Upper lobe of right lung (tissue), 1 donor: Measurements from ENCODE around the gene IGF1R. TPM values are rescaled to one million over a fixed set of nuclear protein-coding genes. Genes with fewer than 3 reads are reported as not detected.

Experiments used
- ATAC-seq: fragments of 200-7000 bp; cut with Tn5 transposase; one replicate; pipeline ENCODE4 v1.9.1; 2020; ENCODE audit warnings: mild to moderate bottlenecking, moderate library complexity
- DNase-seq: peaks from one replicate; pipeline ENCODE4 v3.0.0-alpha.2; 2020
- H3K27ac ChIP-seq: fragments of 200-600 bp; one replicate; pipeline ENCODE4 v1.8.0; 2022
- H3K27me3 ChIP-seq: fragments of 200-600 bp; one replicate; pipeline ENCODE4 v1.8.0; 2022; ENCODE audit warnings: mild to moderate bottlenecking
- H3K36me3 ChIP-seq: fragments of 200-600 bp; one replicate; pipeline ENCODE4 v1.8.0; 2022
- H3K4me1 ChIP-seq: fragments of 200-600 bp; one replicate; pipeline ENCODE4 v1.8.0; 2022
- H3K4me3 ChIP-seq: fragments of 200-600 bp; one replicate; pipeline ENCODE4 v1.8.0; 2022; ENCODE audit warnings: mild to moderate bottlenecking
- H3K9me3 ChIP-seq: fragments of 200-600 bp; one replicate; pipeline ENCODE4 v1.8.0; 2022
- intact Hi-C: fragments of 100-400 bp; cut with DNase I; formaldehyde crosslinking; loops from one replicate; pipeline ENCODE4 v1.11.0; 2022
- total RNA-seq: library from RNA; stranded (reverse); fragmentation: NEBNext Ultra II Directional; extraction: Animal tissue kit (Norgen Biotek cat#: 25700); gene quantifications from one replicate; pipeline ENCODE4 v1.2.1, GENCODE V29; 2021
- TF ChIP-seq, protein P1 (sequence below): fragments of 200-600 bp; IDR thresholded peaks from one replicate; pipeline ENCODE4 v1.8.0; 2022; ENCODE audit warnings: antibody characterized with exemption
- donor health status: DM: no; HTN: yes; CAD: no; lungs with severe emphysema.

IGF1R gene
- total RNA-seq, 1 donor from 2014 or later: 40.0 TPM

DNA sequence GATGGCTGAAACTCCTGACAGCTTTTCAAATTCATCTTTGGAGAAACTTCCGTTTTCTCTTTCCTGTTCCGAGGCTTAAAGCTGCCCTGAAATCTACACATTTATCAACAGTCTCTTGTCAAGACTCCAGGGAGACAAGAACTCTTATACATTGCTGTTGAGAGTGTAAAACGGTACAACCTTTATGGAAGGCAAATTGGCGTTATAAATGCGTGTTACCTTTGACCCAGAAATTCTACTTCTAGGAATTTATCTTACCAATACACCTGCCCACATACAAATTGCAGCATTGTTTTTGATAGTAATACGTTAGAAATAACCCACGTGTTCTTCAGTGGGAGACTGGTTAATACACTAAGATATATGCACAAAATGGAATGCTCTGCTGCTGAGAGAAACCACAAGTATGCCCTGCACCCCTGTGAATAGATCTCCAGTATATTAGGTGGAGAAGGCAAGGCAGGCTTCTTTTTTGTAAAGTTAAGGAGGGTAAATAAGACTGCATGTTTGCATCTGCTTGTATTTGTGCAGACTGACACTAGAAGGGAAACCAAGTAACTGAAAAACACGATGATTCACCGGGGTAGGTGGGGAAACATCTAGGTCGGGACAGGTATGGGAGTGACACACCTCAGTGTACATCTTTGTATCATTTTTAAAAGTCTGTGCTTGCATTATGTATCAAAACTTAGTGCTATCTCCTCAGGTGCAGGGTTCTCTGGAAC, 97.5 kb downstream of the IGF1R start:
- H3K27me3 ChIP-seq: no peaks in the 10 kb centered on the region
- no peaks in the 10 kb centered on the region for H3K9me3 ChIP-seq
- H3K4me1 ChIP-seq: peaks cover 11% of the 10 kb centered on the region
- ATAC-seq (no peak), DNase-seq (no peak)
- TF ChIP-seq, protein P1, sequence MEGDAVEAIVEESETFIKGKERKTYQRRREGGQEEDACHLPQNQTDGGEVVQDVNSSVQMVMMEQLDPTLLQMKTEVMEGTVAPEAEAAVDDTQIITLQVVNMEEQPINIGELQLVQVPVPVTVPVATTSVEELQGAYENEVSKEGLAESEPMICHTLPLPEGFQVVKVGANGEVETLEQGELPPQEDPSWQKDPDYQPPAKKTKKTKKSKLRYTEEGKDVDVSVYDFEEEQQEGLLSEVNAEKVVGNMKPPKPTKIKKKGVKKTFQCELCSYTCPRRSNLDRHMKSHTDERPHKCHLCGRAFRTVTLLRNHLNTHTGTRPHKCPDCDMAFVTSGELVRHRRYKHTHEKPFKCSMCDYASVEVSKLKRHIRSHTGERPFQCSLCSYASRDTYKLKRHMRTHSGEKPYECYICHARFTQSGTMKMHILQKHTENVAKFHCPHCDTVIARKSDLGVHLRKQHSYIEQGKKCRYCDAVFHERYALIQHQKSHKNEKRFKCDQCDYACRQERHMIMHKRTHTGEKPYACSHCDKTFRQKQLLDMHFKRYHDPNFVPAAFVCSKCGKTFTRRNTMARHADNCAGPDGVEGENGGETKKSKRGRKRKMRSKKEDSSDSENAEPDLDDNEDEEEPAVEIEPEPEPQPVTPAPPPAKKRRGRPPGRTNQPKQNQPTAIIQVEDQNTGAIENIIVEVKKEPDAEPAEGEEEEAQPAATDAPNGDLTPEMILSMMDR: no peak
- intact Hi-C loops: no loop called here
- H3K4me3 ChIP-seq: no peak overlapping the region
- no peak overlapping the region for H3K27ac ChIP-seq
- no peaks in the 10 kb centered on the region for H3K36me3 ChIP-seq

DNA sequence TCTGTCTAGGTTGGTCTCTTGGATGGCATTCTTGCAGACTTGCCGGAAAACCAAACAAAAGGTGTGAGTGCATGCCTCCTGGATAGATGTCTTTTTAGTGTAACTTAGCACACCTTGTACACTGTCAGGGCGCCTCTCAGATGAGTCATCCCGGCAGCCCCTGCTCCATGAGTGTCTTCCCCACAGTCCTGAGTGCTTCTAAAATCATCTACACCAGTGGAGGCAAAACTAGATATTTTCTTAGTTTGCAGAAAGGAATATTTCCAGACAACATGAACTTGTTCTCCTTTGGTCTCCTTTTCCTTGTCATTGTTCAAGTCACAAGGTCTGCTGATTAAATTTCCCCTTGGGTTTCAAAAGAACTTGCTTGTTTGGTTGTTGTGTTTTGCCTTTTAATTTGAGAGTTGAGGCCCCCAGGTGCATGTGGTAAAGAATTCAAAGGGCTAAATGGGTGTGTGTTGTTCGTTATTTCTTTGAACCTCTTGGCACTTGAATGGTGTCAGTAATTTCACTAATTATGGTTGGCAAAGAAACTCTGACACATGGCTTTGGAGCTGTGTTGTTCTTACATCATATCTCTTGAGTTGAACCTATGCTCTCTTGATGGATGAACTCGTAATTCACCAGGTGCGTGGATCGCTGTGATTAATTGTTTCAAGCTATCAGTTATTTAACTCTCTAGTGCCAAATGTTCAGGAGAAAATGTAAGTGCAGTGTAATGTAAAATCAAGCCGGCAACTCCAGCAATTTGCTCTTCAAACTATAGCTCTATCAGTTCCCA, 98.2 kb downstream of the IGF1R start:
- DNase-seq: no peak
- no peaks in the 10 kb centered on the region for H3K9me3 ChIP-seq
- no peak overlapping the region for H3K27ac ChIP-seq
- H3K4me3 ChIP-seq: no peak overlapping the region
- ATAC-seq: no peak
- no peaks in the 10 kb centered on the region for H3K36me3 ChIP-seq
- TF ChIP-seq, protein P1: no peak
- intact Hi-C loops: no loop called here
- H3K27me3 ChIP-seq: no peaks in the 10 kb centered on the region
- H3K4me1 ChIP-seq: peaks cover 11% of the 10 kb centered on the region

DNA sequence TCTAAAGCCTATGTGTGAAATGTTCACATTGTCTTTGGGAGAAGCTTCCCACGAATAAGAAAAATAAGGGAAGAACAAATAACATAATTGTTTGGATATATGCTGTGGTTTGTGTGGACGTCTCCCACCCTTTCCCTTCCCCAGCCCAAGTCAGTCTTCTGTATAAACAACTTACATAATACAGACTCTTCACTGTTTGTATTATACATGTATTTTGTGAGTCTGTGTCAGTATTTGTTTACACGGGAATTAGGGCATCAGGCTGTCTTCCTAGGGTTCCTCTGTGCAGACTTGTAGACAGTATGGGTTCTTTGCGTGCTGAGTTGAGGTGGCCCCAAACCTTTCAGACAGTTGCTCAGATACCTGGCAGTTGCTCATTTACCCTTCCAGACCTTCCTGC, 103.4 kb downstream of the IGF1R start:
- Histone ChIP-seq H3K4me3 (no peak overlapping the region), H3K27ac (no peak overlapping the region), H3K36me3 (no peaks in the 10 kb centered on the region), H3K27me3 (no peaks in the 10 kb centered on the region), H3K9me3 (no peaks in the 10 kb centered on the region), H3K4me1 (peaks cover 14% of the 10 kb centered on the region)
- DNase-seq (no peak), ATAC-seq (no peak)
- TF ChIP-seq, protein P1: no peak
- intact Hi-C loops: no loop called here

DNA sequence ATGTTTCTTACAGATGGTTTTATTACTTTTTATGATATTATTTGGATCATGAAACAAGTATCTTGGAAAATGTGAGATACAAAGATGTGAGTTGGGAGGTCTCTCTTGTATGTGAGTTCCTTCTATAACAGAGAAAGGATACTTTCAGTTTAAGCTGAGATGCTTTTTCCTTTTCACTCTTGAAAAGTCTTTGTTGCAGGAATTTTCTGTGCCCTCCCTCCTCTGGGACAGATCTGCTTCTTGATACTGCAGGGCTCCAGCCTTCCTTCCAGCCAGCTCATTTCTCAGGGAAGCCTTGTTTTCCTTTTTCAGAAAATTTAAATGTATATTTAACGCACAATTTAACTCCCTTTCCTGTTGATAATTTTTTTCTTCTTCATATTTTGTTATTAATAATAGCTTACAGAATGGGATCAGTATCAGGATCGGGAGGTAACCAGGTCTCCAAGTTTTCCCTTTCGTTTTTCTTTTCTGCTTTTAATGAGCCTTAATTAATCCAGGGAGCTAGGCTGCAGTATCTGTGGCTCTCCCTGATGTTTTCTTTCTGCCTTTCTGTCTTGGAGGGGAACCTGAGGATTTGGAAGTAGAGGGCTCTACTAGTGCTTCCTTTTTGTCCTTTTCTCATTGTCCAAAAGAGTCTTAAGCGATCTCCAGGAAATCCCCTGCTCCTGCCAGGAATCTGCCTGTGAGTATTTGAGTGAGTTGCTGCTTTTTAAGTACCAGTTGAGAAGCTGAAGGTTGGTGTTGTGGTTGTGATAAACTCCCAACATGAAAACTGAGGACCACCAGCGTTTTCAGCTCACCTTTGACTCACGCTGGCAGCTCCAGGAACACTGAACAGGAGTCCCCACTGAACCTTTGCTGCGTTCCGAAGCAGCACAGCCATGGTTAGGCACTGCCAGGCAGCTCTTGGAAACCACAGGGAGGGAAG, 105.7 kb downstream of the IGF1R start:
- Histone ChIP-seq H3K4me1 (peaks cover 14% of the 10 kb centered on the region), H3K27ac (no peak overlapping the region), H3K27me3 (no peaks in the 10 kb centered on the region), H3K36me3 (no peaks in the 10 kb centered on the region), H3K4me3 (peak overlapping the region; percentile 28), H3K9me3 (no peaks in the 10 kb centered on the region)
- ATAC-seq (peak; percentile 39), DNase-seq (no peak)
- TF ChIP-seq, protein P1: no peak
- intact Hi-C loops: no loop called here

DNA sequence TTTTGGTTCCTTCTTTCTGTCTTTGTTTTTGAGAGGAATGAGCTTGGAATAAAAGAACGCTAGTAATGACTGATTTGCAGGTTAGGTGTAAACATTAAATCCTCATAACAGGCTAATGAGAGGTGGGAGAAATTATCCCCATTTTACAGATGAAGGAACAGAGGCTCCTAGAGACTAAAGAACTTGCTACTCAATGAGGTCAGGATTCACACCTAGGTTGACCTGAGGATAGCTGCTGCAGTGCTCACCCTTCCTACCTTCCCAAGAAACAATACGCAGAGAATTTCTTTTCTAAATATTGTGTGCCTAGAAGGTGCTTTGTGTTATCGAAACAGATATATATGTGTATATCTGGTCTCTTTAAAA, 106.3 kb downstream of the IGF1R start:
- Histone ChIP-seq H3K27me3 (no peaks in the 10 kb centered on the region), H3K27ac (no peak overlapping the region), H3K4me3 (no peak overlapping the region), H3K36me3 (no peaks in the 10 kb centered on the region), H3K4me1 (peaks cover 14% of the 10 kb centered on the region), H3K9me3 (no peaks in the 10 kb centered on the region)
- DNase-seq: no peak
- no peak for ATAC-seq
- TF ChIP-seq, protein P1: no peak
- intact Hi-C loops: no loop called here
